HEK293 (cell line): ENCODE results near the gene STEEP1.

Experiments used
- CTCF ChIA-PET: fragments of 350-600 bp; formaldehyde crosslinking; extraction: SDS; loops from one replicate; lab custom pipeline; 2021; ENCODE audit warnings: antibody characterized with exemption; lab: Yijun Ruan, JAX
- POLR2A ChIA-PET: fragments of 300-600 bp; formaldehyde crosslinking; extraction: SDS; loops from one replicate; lab custom pipeline; 2020; ENCODE audit warnings: antibody characterized with exemption, inconsistent platforms; lab: Yijun Ruan, JAX
- H3K27ac ChIP-seq: fragments of 200-500 bp; sonication (Bioruptor generic); 2 replicates; pipeline ENCODE4 v1.5.1; 2014; ENCODE audit warnings: low read depth, low read length, control low read depth, inconsistent platforms; ENCODE audit errors: extremely low read depth
- H3K36me3 ChIP-seq, 2 experiments: fragments of 200-500 bp in 1 of 2; sonication (Bioruptor generic) in 1 of 2; 1 replicate in 1 of 2; 2 replicates in 1 of 2; pipeline ENCODE4 v1.5.1; 2014 to 2017; ENCODE audit warnings: inconsistent platforms in 2 of 2, low read length in 2 of 2; ENCODE audit not compliant: control insufficient read depth in 2 of 2, insufficient read depth in 1 of 2
- H3K4me1 ChIP-seq: fragments of 200-500 bp; sonication (Bioruptor generic); 2 replicates; pipeline ENCODE4 v1.5.1; 2014; ENCODE audit warnings: mild to moderate bottlenecking, low read length, inconsistent platforms; ENCODE audit not compliant: control insufficient read depth, insufficient read depth
- H3K4me3 ChIP-seq: 2 replicates; pipeline ENCODE4 v1.5.1; 2011; ENCODE audit warnings: low read depth, mild to moderate bottlenecking, control low read depth, low read length, moderate library complexity
- H3K9me3 ChIP-seq: fragments of 200-500 bp; sonication (Bioruptor generic); 2 replicates; pipeline ENCODE4 v1.5.1; 2014; ENCODE audit warnings: low read depth, low read length, inconsistent platforms; ENCODE audit not compliant: control insufficient read depth, insufficient read depth
- GLI2 ChIP-seq: fragments of 450-650 bp; formaldehyde crosslinking; IDR thresholded peaks from 2 replicates; pipeline ENCODE4; 2017; ENCODE audit warnings: missing biosample characterization, missing genetic modification characterization, low read depth, borderline replicate concordance
- SCRT2 ChIP-seq: fragments of 450-650 bp; formaldehyde crosslinking; IDR thresholded peaks from 2 replicates; pipeline ENCODE4 v1.5.1; 2016; ENCODE audit warnings: missing biosample characterization, missing genetic modification characterization
- SETDB1 ChIP-seq: IDR thresholded peaks from one replicate; pipeline ENCODE4 v1.6.1; 2017; ENCODE audit warnings: mild to moderate bottlenecking, low read length, moderate library complexity, mixed read lengths; ENCODE audit not compliant: insufficient read length
- ZBTB17 ChIP-seq: fragments of 450-650 bp; formaldehyde crosslinking; IDR thresholded peaks from 2 replicates; pipeline ENCODE4 v1.5.1; 2016; ENCODE audit warnings: missing biosample characterization, missing genetic modification characterization
- ZNF157 ChIP-seq: fragments of 450-650 bp; formaldehyde crosslinking; IDR thresholded peaks from 2 replicates; pipeline ENCODE4 v1.5.1; 2016; ENCODE audit warnings: missing biosample characterization, missing genetic modification characterization
- ZNF174 ChIP-seq: fragments of 450-650 bp; formaldehyde crosslinking; IDR thresholded peaks from 2 replicates; pipeline ENCODE4 v1.5.0; 2017; ENCODE audit warnings: missing biosample characterization, mild to moderate bottlenecking, missing genetic modification characterization
- ZNF211 ChIP-seq: fragments of 450-650 bp; formaldehyde crosslinking; IDR thresholded peaks from 2 replicates; pipeline ENCODE4 v1.5.1; 2016; ENCODE audit warnings: low read depth, missing biosample characterization, missing genetic modification characterization
- ZNF223 ChIP-seq: fragments of 450-650 bp; formaldehyde crosslinking; IDR thresholded peaks from 2 replicates; pipeline ENCODE4 v1.5.1; 2016; ENCODE audit warnings: missing biosample characterization, missing genetic modification characterization
- ZNF248 ChIP-seq: fragments of 450-650 bp; formaldehyde crosslinking; IDR thresholded peaks from 2 replicates; pipeline ENCODE4 v1.5.1; 2017; ENCODE audit warnings: missing biosample characterization, missing genetic modification characterization
- ZNF354C ChIP-seq: fragments of 450-650 bp; formaldehyde crosslinking; IDR thresholded peaks from 2 replicates; pipeline ENCODE4 v1.5.1; 2016; ENCODE audit warnings: missing biosample characterization, missing genetic modification characterization, low read depth, borderline replicate concordance
- ZNF391 ChIP-seq: fragments of 450-650 bp; formaldehyde crosslinking; IDR thresholded peaks from 2 replicates; pipeline ENCODE4 v1.5.1; 2016; ENCODE audit warnings: low read depth, missing biosample characterization, missing genetic modification characterization, borderline replicate concordance
- ZNF394 ChIP-seq: fragments of 450-650 bp; formaldehyde crosslinking; IDR thresholded peaks from 2 replicates; pipeline ENCODE4 v1.5.1; 2016; ENCODE audit warnings: missing biosample characterization, missing genetic modification characterization, mild to moderate bottlenecking, moderate library complexity, borderline replicate concordance
- ZNF555 ChIP-seq: fragments of 450-650 bp; formaldehyde crosslinking; conservative IDR thresholded peaks from 2 replicates; pipeline ENCODE4 v1.5.1; 2017; ENCODE audit warnings: missing biosample characterization, mild to moderate bottlenecking, missing genetic modification characterization, inconsistent platforms
- ZNF558 ChIP-seq: fragments of 450-650 bp; formaldehyde crosslinking; IDR thresholded peaks from 2 replicates; pipeline ENCODE4 v1.5.1; 2016; ENCODE audit warnings: missing biosample characterization, missing genetic modification characterization
- ZXDB ChIP-seq: fragments of 450-650 bp; formaldehyde crosslinking; IDR thresholded peaks from 2 replicates; pipeline ENCODE4 v1.5.1; 2016; ENCODE audit warnings: missing biosample characterization, missing genetic modification characterization
- TF ChIP-seq, protein P1 (sequence below): IDR thresholded peaks from 2 replicates; pipeline ENCODE4 v1.6.1; 2011; ENCODE audit warnings: mild to moderate bottlenecking, low read depth, low read length, borderline replicate concordance
- TF ChIP-seq, protein P2 (sequence below): fragments of 450-650 bp; formaldehyde crosslinking; IDR thresholded peaks from 2 replicates; pipeline ENCODE4 v1.5.1; 2016; ENCODE audit warnings: missing biosample characterization, missing genetic modification characterization, low read depth
- TF ChIP-seq, protein P3 (sequence below): fragments of 450-650 bp; formaldehyde crosslinking; IDR thresholded peaks from 2 replicates; pipeline ENCODE4 v1.5.1; 2016; ENCODE audit warnings: missing biosample characterization, missing genetic modification characterization
- TF ChIP-seq, protein P4 (sequence below): fragments of 450-650 bp; formaldehyde crosslinking; IDR thresholded peaks from 2 replicates; pipeline ENCODE4 v1.5.1; 2016; ENCODE audit warnings: missing biosample characterization, missing genetic modification characterization
- TF ChIP-seq, protein P5 (sequence below): fragments of 450-650 bp; formaldehyde crosslinking; IDR thresholded peaks from 2 replicates; pipeline ENCODE4 v1.5.0; 2017; ENCODE audit warnings: missing biosample characterization, missing genetic modification characterization, borderline replicate concordance
- TF ChIP-seq, protein P6 (sequence below): fragments of 450-650 bp; formaldehyde crosslinking; IDR thresholded peaks from 2 replicates; pipeline ENCODE4 v1.5.1; 2016; ENCODE audit warnings: missing biosample characterization, missing genetic modification characterization
- TF ChIP-seq, protein P7 (sequence below): fragments of 450-650 bp; formaldehyde crosslinking; IDR thresholded peaks from 2 replicates; pipeline ENCODE4 v1.5.1; 2016; ENCODE audit warnings: missing biosample characterization, missing genetic modification characterization

STEEP1 gene

DNA sequence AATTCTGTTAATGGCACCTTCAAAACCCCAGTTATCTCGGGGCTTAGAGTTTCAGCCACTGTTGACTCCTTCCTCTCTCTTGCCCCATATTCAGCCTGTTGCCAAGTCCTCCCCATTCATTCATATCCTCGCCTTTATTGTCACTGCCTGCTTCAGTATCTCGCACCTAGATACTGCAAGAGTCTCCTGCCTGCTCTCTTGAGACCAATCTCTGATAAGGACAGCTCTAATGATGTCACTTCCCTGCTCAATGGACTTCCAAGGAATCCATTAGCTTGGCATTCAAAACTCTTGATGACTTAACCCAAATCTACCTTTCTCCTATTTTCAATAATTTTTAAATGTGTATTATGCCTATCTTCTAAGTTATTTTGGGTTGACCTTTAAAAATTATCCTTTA lies 8.0 kb upstream of the STEEP1 start:
- ChIA-PET CTCF (no interaction called here), POLR2A (interaction anchor here (1.0 to 2.4 kb wide), 4 partner anchors 31 to 280 kb away, joined by 3 to 12 read pairs (median 8); partner anchors contain the start of genes NKRF, RPL39 and UPF3B)
- Histone ChIP-seq H3K9me3 (no peaks in the 10 kb centered on the region), H3K4me3 (no peak overlapping the region), H3K4me1 (peaks cover 5% of the 10 kb centered on the region; the same call in 1 of the 2 replicates), H3K27ac (no peak overlapping the region), H3K36me3 (peaks cover 7 to 10% of the 10 kb centered on the region in 2 experiments)
- TF ChIP-seq ZNF354C (tag by site-specific recombination) = no peak
- TF ChIP-seq GLI2 (tag by site-specific recombination) = no peak
- no peak for TF ChIP-seq ZNF211 (tag by site-specific recombination)
- no peak for TF ChIP-seq ZNF157 (tag by site-specific recombination)
- TF ChIP-seq, protein P1, sequence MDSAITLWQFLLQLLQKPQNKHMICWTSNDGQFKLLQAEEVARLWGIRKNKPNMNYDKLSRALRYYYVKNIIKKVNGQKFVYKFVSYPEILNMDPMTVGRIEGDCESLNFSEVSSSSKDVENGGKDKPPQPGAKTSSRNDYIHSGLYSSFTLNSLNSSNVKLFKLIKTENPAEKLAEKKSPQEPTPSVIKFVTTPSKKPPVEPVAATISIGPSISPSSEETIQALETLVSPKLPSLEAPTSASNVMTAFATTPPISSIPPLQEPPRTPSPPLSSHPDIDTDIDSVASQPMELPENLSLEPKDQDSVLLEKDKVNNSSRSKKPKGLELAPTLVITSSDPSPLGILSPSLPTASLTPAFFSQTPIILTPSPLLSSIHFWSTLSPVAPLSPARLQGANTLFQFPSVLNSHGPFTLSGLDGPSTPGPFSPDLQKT = no peak
- peak; percentile 54 for TF ChIP-seq SCRT2
- no peak for TF ChIP-seq ZNF174 (tag by site-specific recombination)
- no peak for TF ChIP-seq ZNF223 (tag by site-specific recombination)
- TF ChIP-seq ZNF555 = no peak
- no peak for TF ChIP-seq ZNF558
- no peak for TF ChIP-seq SETDB1
- TF ChIP-seq, protein P2, sequence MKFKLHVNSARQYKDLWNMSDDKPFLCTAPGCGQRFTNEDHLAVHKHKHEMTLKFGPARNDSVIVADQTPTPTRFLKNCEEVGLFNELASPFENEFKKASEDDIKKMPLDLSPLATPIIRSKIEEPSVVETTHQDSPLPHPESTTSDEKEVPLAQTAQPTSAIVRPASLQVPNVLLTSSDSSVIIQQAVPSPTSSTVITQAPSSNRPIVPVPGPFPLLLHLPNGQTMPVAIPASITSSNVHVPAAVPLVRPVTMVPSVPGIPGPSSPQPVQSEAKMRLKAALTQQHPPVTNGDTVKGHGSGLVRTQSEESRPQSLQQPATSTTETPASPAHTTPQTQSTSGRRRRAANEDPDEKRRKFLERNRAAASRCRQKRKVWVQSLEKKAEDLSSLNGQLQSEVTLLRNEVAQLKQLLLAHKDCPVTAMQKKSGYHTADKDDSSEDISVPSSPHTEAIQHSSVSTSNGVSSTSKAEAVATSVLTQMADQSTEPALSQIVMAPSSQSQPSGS = peak; percentile 58; the same call in 1 of the 2 replicates
- TF ChIP-seq ZNF248 (tag by site-specific recombination) = no peak
- 0 out of 2 replicates have a peak, but pooled peaks have one; percentile 15 for TF ChIP-seq ZXDB (tag by site-specific recombination)
- TF ChIP-seq ZBTB17 = peak; percentile 50; the same call in 1 of the 2 replicates
- TF ChIP-seq, protein P3, sequence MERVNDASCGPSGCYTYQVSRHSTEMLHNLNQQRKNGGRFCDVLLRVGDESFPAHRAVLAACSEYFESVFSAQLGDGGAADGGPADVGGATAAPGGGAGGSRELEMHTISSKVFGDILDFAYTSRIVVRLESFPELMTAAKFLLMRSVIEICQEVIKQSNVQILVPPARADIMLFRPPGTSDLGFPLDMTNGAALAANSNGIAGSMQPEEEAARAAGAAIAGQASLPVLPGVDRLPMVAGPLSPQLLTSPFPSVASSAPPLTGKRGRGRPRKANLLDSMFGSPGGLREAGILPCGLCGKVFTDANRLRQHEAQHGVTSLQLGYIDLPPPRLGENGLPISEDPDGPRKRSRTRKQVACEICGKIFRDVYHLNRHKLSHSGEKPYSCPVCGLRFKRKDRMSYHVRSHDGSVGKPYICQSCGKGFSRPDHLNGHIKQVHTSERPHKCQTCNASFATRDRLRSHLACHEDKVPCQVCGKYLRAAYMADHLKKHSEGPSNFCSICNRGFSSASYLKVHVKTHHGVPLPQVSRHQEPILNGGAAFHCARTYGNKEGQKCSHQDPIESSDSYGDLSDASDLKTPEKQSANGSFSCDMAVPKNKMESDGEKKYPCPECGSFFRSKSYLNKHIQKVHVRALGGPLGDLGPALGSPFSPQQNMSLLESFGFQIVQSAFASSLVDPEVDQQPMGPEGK (tag by site-specific recombination) = no peak

DNA sequence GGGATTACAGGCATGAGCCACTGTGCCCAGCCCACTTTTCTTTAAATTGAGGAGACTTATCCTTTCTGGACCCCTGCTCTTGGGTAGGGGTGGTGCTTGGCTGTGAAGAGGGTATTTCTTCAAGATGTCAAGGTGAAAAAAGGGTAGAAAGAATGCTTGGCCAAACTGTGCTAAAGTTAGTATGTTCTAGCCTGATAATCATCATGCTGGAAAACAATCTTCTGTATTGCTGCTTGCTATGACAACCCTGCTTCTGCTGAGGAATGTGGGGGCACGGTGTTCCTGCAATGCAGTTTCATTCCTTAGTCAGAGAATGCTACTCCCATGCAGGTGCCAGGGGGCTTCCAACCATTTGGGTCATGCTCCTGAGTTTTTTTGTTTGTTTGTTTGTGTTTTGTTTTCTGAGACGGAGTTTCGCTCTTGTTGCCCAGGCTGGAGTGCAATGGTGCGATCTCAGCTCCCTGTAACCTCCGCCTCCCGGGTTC lies 5.2 kb upstream of the STEEP1 start:
- no peaks in the 10 kb centered on the region for H3K9me3 ChIP-seq
- H3K36me3 ChIP-seq = no peaks in the 10 kb centered on the region
- peaks cover 5% of the 10 kb centered on the region; the same call in 1 of the 2 replicates for H3K4me1 ChIP-seq
- POLR2A ChIA-PET = no interaction called here
- H3K27ac ChIP-seq = no peak overlapping the region
- CTCF ChIA-PET = interaction anchor here (0.6 to 0.7 kb wide), 2 partner anchors 63 to 215 kb away, joined by 3 to 6 read pairs; no protein-coding TSS in a partner anchor
- no peak overlapping the region for H3K4me3 ChIP-seq
- TF ChIP-seq, protein P4, sequence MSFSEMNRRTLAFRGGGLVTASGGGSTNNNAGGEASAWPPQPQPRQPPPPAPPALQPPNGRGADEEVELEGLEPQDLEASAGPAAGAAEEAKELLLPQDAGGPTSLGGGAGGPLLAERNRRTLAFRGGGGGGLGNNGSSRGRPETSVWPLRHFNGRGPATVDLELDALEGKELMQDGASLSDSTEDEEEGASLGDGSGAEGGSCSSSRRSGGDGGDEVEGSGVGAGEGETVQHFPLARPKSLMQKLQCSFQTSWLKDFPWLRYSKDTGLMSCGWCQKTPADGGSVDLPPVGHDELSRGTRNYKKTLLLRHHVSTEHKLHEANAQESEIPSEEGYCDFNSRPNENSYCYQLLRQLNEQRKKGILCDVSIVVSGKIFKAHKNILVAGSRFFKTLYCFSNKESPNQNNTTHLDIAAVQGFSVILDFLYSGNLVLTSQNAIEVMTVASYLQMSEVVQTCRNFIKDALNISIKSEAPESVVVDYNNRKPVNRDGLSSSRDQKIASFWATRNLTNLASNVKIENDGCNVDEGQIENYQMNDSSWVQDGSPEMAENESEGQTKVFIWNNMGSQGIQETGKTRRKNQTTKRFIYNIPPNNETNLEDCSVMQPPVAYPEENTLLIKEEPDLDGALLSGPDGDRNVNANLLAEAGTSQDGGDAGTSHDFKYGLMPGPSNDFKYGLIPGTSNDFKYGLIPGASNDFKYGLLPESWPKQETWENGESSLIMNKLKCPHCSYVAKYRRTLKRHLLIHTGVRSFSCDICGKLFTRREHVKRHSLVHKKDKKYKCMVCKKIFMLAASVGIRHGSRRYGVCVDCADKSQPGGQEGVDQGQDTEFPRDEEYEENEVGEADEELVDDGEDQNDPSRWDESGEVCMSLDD (tag by site-specific recombination) = no peak
- TF ChIP-seq, protein P5, sequence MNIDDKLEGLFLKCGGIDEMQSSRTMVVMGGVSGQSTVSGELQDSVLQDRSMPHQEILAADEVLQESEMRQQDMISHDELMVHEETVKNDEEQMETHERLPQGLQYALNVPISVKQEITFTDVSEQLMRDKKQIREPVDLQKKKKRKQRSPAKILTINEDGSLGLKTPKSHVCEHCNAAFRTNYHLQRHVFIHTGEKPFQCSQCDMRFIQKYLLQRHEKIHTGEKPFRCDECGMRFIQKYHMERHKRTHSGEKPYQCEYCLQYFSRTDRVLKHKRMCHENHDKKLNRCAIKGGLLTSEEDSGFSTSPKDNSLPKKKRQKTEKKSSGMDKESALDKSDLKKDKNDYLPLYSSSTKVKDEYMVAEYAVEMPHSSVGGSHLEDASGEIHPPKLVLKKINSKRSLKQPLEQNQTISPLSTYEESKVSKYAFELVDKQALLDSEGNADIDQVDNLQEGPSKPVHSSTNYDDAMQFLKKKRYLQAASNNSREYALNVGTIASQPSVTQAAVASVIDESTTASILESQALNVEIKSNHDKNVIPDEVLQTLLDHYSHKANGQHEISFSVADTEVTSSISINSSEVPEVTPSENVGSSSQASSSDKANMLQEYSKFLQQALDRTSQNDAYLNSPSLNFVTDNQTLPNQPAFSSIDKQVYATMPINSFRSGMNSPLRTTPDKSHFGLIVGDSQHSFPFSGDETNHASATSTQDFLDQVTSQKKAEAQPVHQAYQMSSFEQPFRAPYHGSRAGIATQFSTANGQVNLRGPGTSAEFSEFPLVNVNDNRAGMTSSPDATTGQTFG (tag by site-specific recombination) = no peak
- TF ChIP-seq ZNF391 = no peak
- TF ChIP-seq, protein P6, sequence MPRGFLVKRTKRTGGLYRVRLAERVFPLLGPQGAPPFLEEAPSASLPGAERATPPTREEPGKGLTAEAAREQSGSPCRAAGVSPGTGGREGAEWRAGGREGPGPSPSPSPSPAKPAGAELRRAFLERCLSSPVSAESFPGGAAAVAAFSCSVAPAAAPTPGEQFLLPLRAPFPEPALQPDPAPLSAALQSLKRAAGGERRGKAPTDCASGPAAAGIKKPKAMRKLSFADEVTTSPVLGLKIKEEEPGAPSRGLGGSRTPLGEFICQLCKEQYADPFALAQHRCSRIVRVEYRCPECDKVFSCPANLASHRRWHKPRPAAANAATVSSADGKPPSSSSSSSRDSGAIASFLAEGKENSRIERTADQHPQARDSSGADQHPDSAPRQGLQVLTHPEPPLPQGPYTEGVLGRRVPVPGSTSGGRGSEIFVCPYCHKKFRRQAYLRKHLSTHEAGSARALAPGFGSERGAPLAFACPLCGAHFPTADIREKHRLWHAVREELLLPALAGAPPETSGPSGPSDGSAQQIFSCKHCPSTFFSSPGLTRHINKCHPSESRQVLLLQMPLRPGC (tag by site-specific recombination) = no peak
- TF ChIP-seq, protein P7, sequence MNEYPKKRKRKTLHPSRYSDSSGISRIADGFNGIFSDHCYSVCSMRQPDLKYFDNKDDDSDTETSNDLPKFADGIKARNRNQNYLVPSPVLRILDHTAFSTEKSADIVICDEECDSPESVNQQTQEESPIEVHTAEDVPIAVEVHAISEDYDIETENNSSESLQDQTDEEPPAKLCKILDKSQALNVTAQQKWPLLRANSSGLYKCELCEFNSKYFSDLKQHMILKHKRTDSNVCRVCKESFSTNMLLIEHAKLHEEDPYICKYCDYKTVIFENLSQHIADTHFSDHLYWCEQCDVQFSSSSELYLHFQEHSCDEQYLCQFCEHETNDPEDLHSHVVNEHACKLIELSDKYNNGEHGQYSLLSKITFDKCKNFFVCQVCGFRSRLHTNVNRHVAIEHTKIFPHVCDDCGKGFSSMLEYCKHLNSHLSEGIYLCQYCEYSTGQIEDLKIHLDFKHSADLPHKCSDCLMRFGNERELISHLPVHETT (tag by site-specific recombination) = no peak
- TF ChIP-seq ZNF394 (tag by site-specific recombination) = no peak
